Liver (tissue), 9 donors: Measurements from ENCODE around the gene PILRB. TPM values are rescaled to one million over a fixed set of nuclear protein-coding genes. Genes with fewer than 3 reads are reported as not detected.

Source experiments
- DNase-seq: peaks from one replicate; pipeline ENCODE4 v3.0.0-alpha.2; 2017; ENCODE audit warnings: low spot score
- H3K27ac ChIP-seq, 2 donors: one replicate each; pipeline ENCODE4 v1.7.0; 2013; ENCODE audit warnings: inconsistent platforms in 2 of 2, low read length in 2 of 2, control low read depth in 1 of 2, low read depth in 1 of 2, mild to moderate bottlenecking in 1 of 2
- H3K27me3 ChIP-seq, 4 donors: one replicate each; pipeline versions ENCODE4 v1.6.1 to v1.7.0; 2013; ENCODE audit warnings: low read length in 3 of 4, inconsistent platforms in 1 of 4, mild to moderate bottlenecking in 1 of 4, moderate library complexity in 1 of 4; ENCODE audit not compliant: control insufficient read depth in 4 of 4, insufficient read depth in 4 of 4
- H3K36me3 ChIP-seq, 4 donors: one replicate each; pipeline versions ENCODE4 v1.6.1 to v1.7.0; 2013; ENCODE audit warnings: low read length in 3 of 4, mild to moderate bottlenecking in 3 of 4, low read depth in 1 of 4, moderate library complexity in 1 of 4; ENCODE audit not compliant: control insufficient read depth in 4 of 4, insufficient read depth in 3 of 4
- H3K4me1 ChIP-seq, 4 donors: one replicate each; pipeline versions ENCODE4 v1.6.1 to v1.7.0; 2013; ENCODE audit warnings: low read length in 3 of 4, mild to moderate bottlenecking in 3 of 4, moderate library complexity in 1 of 4; ENCODE audit not compliant: control insufficient read depth in 4 of 4, insufficient read depth in 4 of 4
- H3K4me3 ChIP-seq, 3 donors: one replicate each; pipeline versions ENCODE4 v1.6.1 to v1.7.0; 2013; ENCODE audit warnings: low read length in 3 of 3, control low read depth in 1 of 3, low read depth in 1 of 3, mild to moderate bottlenecking in 1 of 3
- H3K9ac ChIP-seq, 2 donors: one replicate each; pipeline ENCODE4 v1.7.0; 2013; ENCODE audit warnings: low read length in 2 of 2, mild to moderate bottlenecking in 2 of 2, moderate library complexity in 2 of 2, control low read depth in 1 of 2, low read depth in 1 of 2
- H3K9me3 ChIP-seq, 4 donors: one replicate each; pipeline versions ENCODE4 v1.6.1 to v1.7.0; 2013; ENCODE audit warnings: low read length in 3 of 4; ENCODE audit not compliant: control insufficient read depth in 4 of 4
- ATF3 ChIP-seq: IDR thresholded peaks from 2 replicates; pipeline ENCODE4 v1.6.1; 2016; ENCODE audit warnings: antibody characterized with exemption
- CTCF ChIP-seq: fragments of 150-350 bp; IDR thresholded peaks from 2 replicates; pipeline ENCODE4 v1.5.1; 2017; ENCODE audit warnings: improper control_type of control experiment, low read depth, low read length; ENCODE audit not compliant: missing input control
- EGR1 ChIP-seq, 2 donors: IDR thresholded peaks; 2 replicates each; pipeline ENCODE4 v1.6.1; 2016 to 2018; ENCODE audit warnings: antibody characterized with exemption in 2 of 2, low read depth in 2 of 2
- FOXA1 ChIP-seq: IDR thresholded peaks from 2 replicates; pipeline ENCODE4 v1.6.1; 2016; ENCODE audit warnings: antibody characterized with exemption
- GABPA ChIP-seq, 2 donors: IDR thresholded peaks in 1 of 2; conservative IDR thresholded peaks in 1 of 2; 2 replicates each; pipeline ENCODE4 v1.6.1; 2016; ENCODE audit warnings: antibody characterized with exemption in 2 of 2, mild to moderate bottlenecking in 1 of 2, moderate library complexity in 1 of 2
- HNF4A ChIP-seq, 2 donors: conservative IDR thresholded peaks; 2 replicates each; pipeline ENCODE4 v1.6.1; 2016; ENCODE audit warnings: antibody characterized with exemption in 2 of 2, mild to moderate bottlenecking in 2 of 2
- HNF4G ChIP-seq: IDR thresholded peaks from 2 replicates; pipeline ENCODE4 v1.6.1; 2016; ENCODE audit warnings: antibody characterized with exemption
- JUND ChIP-seq, 2 donors: IDR thresholded peaks; 2 replicates each; pipeline ENCODE4 v1.6.1; 2016; ENCODE audit warnings: antibody characterized with exemption in 2 of 2
- MAX ChIP-seq: IDR thresholded peaks from 2 replicates; pipeline ENCODE4 v1.6.1; 2016; ENCODE audit warnings: antibody characterized with exemption
- NR2F2 ChIP-seq: IDR thresholded peaks from 2 replicates; pipeline ENCODE4 v1.6.1; 2016; ENCODE audit warnings: antibody characterized with exemption
- RAD21 ChIP-seq, 2 donors: IDR thresholded peaks; 2 replicates each; pipeline ENCODE4 v1.6.1; 2016; ENCODE audit warnings: antibody characterized with exemption in 2 of 2, mild to moderate bottlenecking in 2 of 2
- REST ChIP-seq: IDR thresholded peaks from 2 replicates; pipeline ENCODE4 v1.6.1; 2016; ENCODE audit warnings: antibody characterized with exemption, mild to moderate bottlenecking
- RXRA ChIP-seq, 2 donors: IDR thresholded peaks; 2 replicates each; pipeline ENCODE4 v1.6.1; 2017 to 2018; ENCODE audit warnings: antibody characterized with exemption in 2 of 2, mild to moderate bottlenecking in 1 of 2
- SP1 ChIP-seq: IDR thresholded peaks from 2 replicates; pipeline ENCODE4 v1.6.1; 2018; ENCODE audit warnings: antibody characterized with exemption, mild to moderate bottlenecking
- TAF1 ChIP-seq: conservative IDR thresholded peaks from 2 replicates; pipeline ENCODE4 v1.6.1; 2016; ENCODE audit warnings: antibody characterized with exemption, mild to moderate bottlenecking
- YY1 ChIP-seq: IDR thresholded peaks from 2 replicates; pipeline ENCODE4 v1.6.1; 2016; ENCODE audit warnings: antibody characterized with exemption, mild to moderate bottlenecking
- ZBTB33 ChIP-seq: IDR thresholded peaks from 2 replicates; pipeline ENCODE4 v1.6.1; 2016; ENCODE audit warnings: antibody characterized with exemption
- WGBS: extraction: QIAGEN DNeasy Blood & Tissue Kit; methylation state at CpG from one replicate; pipeline ENCODE4 v1.1.7; 2013; 5-methylcytosine and 5-hydroxymethylcytosine counted together
- polyA plus RNA-seq, 2 donors: library from polyadenylated mRNA; stranded (reverse) in 1 of 2; unstranded in 1 of 2; fragments of 200-250 nt in 1 of 2; fragments of >200 nt in 1 of 2; fragmentation: Nextera tagmentation in 1 of 2; extraction: Ambion mirVana in 1 of 2; gene quantifications; one replicate each; pipeline versions ENCODE4 v1.2.1 to v1.2.3, GENCODE V29; 2013 to 2015
- total RNA-seq, 2 donors: library from RNA; depleted of rRNA; stranded (reverse); fragments of >200 nt; gene quantifications; one replicate each; pipeline ENCODE4 v1.2.3, GENCODE V29; 2014
- donor health status: healthy.
- donor health status: healthy.
- donor health status: healthy.
- donor health status: healthy.
- donor health status: healthy.

Gene PILRB
- total and polyA plus RNA-seq, 4 donors = 6.0 to 50.8 (median 14.3) TPM

- TF ChIP-seq REST = no peak
- no peak for TF ChIP-seq NR2F2
- no peak for TF ChIP-seq EGR1 (IDR thresholded peaks at IDR 0.05; ENCODE audit: low read depth in 2 of 2)
- no peak for TF ChIP-seq GABPA (IDR thresholded peaks at IDR 0.05 in 1 of 2, conservative IDR thresholded peaks at IDR 0.05 in 1 of 2)
Measured at GRCh38 chr7:100370746-100371145, 12.8 kb downstream of the PILRB start (continued).

GRCh38 chr7:100371561-100372171 lies 13.7 kb downstream of the PILRB start:
- no peak for DNase-seq
- WGBS = 80% methylated on average over 7 of the region's 7 CpGs
- H3K9ac ChIP-seq = no peak overlapping the region
- peak overlapping the region in 1 of 2 donors; percentile 31 for H3K27ac ChIP-seq
- no peak overlapping the region for H3K4me3 ChIP-seq
- H3K9me3 ChIP-seq = no peaks in the 10 kb centered on the region
- no peaks in the 10 kb centered on the region for H3K27me3 ChIP-seq
- TF ChIP-seq HNF4A (conservative IDR thresholded peaks at IDR 0.05) = no peak
- no peak for TF ChIP-seq TAF1
- TF ChIP-seq SP1 = no peak
- no peak for TF ChIP-seq HNF4G
- TF ChIP-seq EGR1 (IDR thresholded peaks at IDR 0.05; ENCODE audit: low read depth in 2 of 2) = no peak
- no peak for TF ChIP-seq ZBTB33
- no peak for TF ChIP-seq ATF3
- no peak for TF ChIP-seq GABPA (IDR thresholded peaks at IDR 0.05 in 1 of 2, conservative IDR thresholded peaks at IDR 0.05 in 1 of 2)
- no peak for TF ChIP-seq CTCF
- TF ChIP-seq FOXA1 = no peak
- no peak for TF ChIP-seq NR2F2
- TF ChIP-seq RAD21 (IDR thresholded peaks at IDR 0.05) = no peak
- no peak for TF ChIP-seq JUND (IDR thresholded peaks at IDR 0.05)
- TF ChIP-seq YY1 = no peak
- no peak for TF ChIP-seq REST
- no peak for TF ChIP-seq RXRA (IDR thresholded peaks at IDR 0.05)
- TF ChIP-seq MAX = no peak
- H3K4me1 ChIP-seq = no peaks in the 10 kb centered on the region
- H3K36me3 ChIP-seq = peaks cover 0 to 5% (median 0%) of the 10 kb centered on the region in 4 donors
